ENCODE measurements around the gene AOX1.

The AOX1 gene

DNA sequence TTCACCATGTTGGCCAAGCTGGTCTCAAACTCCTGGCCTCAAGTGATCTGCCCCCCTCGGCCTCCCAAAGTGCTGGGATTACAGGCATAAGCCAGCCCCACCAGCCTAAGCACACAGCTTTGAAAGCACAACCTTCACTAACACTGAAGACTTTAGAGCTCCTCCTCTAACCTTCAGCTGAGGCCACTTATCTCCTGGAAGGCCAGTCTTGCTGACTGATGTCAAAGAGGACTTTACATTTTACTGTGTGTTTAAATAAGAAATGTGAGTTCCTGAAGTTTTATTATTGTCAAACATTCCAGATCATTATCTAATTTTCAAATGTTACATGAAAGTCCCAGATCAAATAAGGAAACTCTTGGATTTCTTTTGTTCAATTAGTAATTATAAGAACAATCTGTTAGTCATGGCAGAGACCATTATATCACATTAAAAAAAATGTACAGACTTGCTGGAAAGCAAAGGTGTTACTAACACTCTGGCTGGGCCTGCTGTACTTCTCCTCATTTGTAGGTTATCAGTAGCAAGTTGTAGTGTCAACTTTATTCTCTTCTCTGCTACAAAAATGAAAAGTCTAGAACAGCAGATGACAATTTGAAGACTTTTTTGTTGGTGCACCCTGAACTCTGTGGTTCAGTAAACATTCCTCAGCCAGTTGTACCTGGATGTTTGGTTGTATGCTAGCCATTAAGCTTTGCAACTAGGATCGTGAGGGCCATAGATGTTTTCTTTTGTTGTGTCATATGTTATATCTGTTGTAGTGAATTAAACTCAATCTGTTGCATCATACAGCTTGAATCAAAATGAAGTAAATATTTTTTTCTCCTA lies 80.0 kb downstream of the AOX1 start:
- no peaks in the 10 kb centered on the region for H3K9me3 ChIP-seq (ENCODE audit: control insufficient read depth, insufficient read depth, low read length)
- no peak for TF ChIP-seq EZH2phosphoT487 (IDR thresholded peaks at IDR 0.05; ENCODE audit: borderline replicate concordance, low read length)
- TF ChIP-seq, protein P1, sequence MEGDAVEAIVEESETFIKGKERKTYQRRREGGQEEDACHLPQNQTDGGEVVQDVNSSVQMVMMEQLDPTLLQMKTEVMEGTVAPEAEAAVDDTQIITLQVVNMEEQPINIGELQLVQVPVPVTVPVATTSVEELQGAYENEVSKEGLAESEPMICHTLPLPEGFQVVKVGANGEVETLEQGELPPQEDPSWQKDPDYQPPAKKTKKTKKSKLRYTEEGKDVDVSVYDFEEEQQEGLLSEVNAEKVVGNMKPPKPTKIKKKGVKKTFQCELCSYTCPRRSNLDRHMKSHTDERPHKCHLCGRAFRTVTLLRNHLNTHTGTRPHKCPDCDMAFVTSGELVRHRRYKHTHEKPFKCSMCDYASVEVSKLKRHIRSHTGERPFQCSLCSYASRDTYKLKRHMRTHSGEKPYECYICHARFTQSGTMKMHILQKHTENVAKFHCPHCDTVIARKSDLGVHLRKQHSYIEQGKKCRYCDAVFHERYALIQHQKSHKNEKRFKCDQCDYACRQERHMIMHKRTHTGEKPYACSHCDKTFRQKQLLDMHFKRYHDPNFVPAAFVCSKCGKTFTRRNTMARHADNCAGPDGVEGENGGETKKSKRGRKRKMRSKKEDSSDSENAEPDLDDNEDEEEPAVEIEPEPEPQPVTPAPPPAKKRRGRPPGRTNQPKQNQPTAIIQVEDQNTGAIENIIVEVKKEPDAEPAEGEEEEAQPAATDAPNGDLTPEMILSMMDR (IDR thresholded peaks at IDR 0.05; ENCODE audit: low read depth, low read length, poor library complexity, severe bottlenecking), result no peak
- no peak overlapping the region for H3K4me2 ChIP-seq (ENCODE audit: low read length)
- H3F3A ChIP-seq (ENCODE audit: control insufficient read depth, insufficient read depth), result no peaks in the 10 kb centered on the region
- H4K20me1 ChIP-seq (ENCODE audit: control insufficient read depth, insufficient read depth, low read depth, low read length), result no peaks in the 10 kb centered on the region
- no peaks in the 10 kb centered on the region for H3K9me2 ChIP-seq (replicated peaks; ENCODE audit: control insufficient read depth, low read length)
- no peaks in the 10 kb centered on the region for H3K4me1 ChIP-seq (ENCODE audit: control insufficient read depth, low read length)
- H3K27ac ChIP-seq (ENCODE audit: low read depth, low read length), result no peak overlapping the region
- H3K27me3 ChIP-seq (ENCODE audit: control insufficient read depth, low read length), result no peaks in the 10 kb centered on the region
- no peaks in the 10 kb centered on the region for H3K79me2 ChIP-seq (ENCODE audit: control insufficient read depth, low read length)
- no peaks in the 10 kb centered on the region for H3K36me3 ChIP-seq (ENCODE audit: control insufficient read depth, low read length)
- no peak overlapping the region for H3K4me3 ChIP-seq (ENCODE audit: low read length)

DNA sequence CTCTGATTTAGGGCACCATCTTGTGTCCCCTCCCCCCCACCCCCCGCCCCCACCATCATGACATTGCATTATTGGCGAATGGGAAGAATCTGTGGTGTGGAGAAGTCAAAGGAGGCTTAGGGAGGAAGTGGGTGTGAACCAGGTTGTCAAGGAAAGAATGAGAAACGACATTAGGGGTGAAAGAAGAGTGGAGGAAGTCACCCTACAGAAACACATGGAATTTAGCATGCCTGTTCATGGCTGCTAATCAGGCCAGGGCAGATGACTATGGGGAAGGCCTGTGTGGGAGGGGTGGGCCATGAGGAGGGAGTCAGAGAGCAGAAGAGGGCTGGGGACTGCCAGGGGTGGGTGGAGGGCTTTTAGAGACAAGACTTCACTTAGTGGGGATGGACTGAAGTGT lies 81.6 kb downstream of the AOX1 start:
- H4K20me1 ChIP-seq (ENCODE audit: control insufficient read depth, insufficient read depth, low read depth, low read length), result no peaks in the 10 kb centered on the region
- no peak overlapping the region for H3K27ac ChIP-seq (ENCODE audit: low read depth, low read length)
- H3K4me2 ChIP-seq (ENCODE audit: low read length), result no peak overlapping the region
- H3K4me3 ChIP-seq (ENCODE audit: low read length), result no peak overlapping the region
- H3K9me3 ChIP-seq (ENCODE audit: control insufficient read depth, insufficient read depth, low read length), result no peaks in the 10 kb centered on the region
- TF ChIP-seq EZH2phosphoT487 (IDR thresholded peaks at IDR 0.05; ENCODE audit: borderline replicate concordance, low read length), result no peak
- TF ChIP-seq, protein P1 (IDR thresholded peaks at IDR 0.05; ENCODE audit: low read depth, low read length, poor library complexity, severe bottlenecking), result no peak
- no peaks in the 10 kb centered on the region for H3K4me1 ChIP-seq (ENCODE audit: control insufficient read depth, low read length)
- H3K9me2 ChIP-seq (replicated peaks; ENCODE audit: control insufficient read depth, low read length), result no peaks in the 10 kb centered on the region
- no peaks in the 10 kb centered on the region for H3K79me2 ChIP-seq (ENCODE audit: control insufficient read depth, low read length)
- no peaks in the 10 kb centered on the region for H3F3A ChIP-seq (ENCODE audit: control insufficient read depth, insufficient read depth)
- H3K36me3 ChIP-seq (ENCODE audit: control insufficient read depth, low read length), result no peaks in the 10 kb centered on the region
- peaks cover 1% of the 10 kb centered on the region; the same call in 1 of the 2 replicates for H3K27me3 ChIP-seq (ENCODE audit: control insufficient read depth, low read length)

DNA sequence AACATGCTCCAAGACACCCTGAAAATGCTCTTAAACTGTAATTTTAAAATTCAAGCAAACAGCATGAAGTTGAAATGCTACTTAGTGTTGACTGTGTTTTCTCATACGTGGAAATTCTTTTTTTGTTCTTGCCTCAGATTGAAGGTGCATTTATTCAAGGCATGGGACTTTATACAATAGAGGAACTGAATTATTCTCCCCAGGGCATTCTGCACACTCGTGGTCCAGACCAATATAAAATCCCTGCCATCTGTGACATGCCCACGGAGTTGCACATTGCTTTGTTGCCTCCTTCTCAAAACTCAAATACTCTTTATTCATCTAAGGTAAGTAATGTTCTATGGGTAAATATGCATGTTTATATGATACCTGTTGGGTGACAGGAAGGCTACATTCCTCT lies 82.7 kb downstream of the AOX1 start:
- Histone ChIP-seq H3K27ac (ENCODE audit: low read depth, low read length) (no peak overlapping the region), H3K9me3 (ENCODE audit: control insufficient read depth, insufficient read depth, low read length) (no peaks in the 10 kb centered on the region), H3K79me2 (ENCODE audit: control insufficient read depth, low read length) (no peaks in the 10 kb centered on the region), H3K4me2 (ENCODE audit: low read length) (no peak overlapping the region), H3K9me2 (replicated peaks; ENCODE audit: control insufficient read depth, low read length) (no peaks in the 10 kb centered on the region), H3K36me3 (ENCODE audit: control insufficient read depth, low read length) (no peaks in the 10 kb centered on the region), H3K4me3 (ENCODE audit: low read length) (no peak overlapping the region), H3K27me3 (ENCODE audit: control insufficient read depth, low read length) (peaks cover 4% of the 10 kb centered on the region; the same call in 1 of the 2 replicates), H3F3A (ENCODE audit: control insufficient read depth, insufficient read depth) (no peaks in the 10 kb centered on the region), H3K4me1 (ENCODE audit: control insufficient read depth, low read length) (peaks cover 8% of the 10 kb centered on the region), H4K20me1 (ENCODE audit: control insufficient read depth, insufficient read depth, low read depth, low read length) (no peaks in the 10 kb centered on the region)
- TF ChIP-seq, protein P1 (IDR thresholded peaks at IDR 0.05; ENCODE audit: low read depth, low read length, poor library complexity, severe bottlenecking), result no peak
- TF ChIP-seq EZH2phosphoT487 (IDR thresholded peaks at IDR 0.05; ENCODE audit: borderline replicate concordance, low read length), result no peak
